OCI-LY1 (cell line): ENCODE measurements around the gene KANSL1.

Experiments
- H2AFZ ChIP-seq: fragments of 200-600 bp; sonication (generic), shearing (Covaris generic); 2 replicates; pipeline ENCODE4 v1.6.0; 2014; ENCODE audit warnings: antibody characterized with exemption, mild to moderate bottlenecking, low read length
- H3F3A ChIP-seq: fragments of 200-600 bp; sonication (generic), shearing (Covaris generic); 2 replicates; pipeline ENCODE4 v1.6.0; 2014; ENCODE audit warnings: mild to moderate bottlenecking, antibody characterized with exemption, low read length, moderate library complexity; ENCODE audit not compliant: insufficient read depth
- H3K27ac ChIP-seq: fragments of 200-600 bp; sonication (generic); 2 replicates; pipeline ENCODE4 v1.5.1; 2014; ENCODE audit warnings: low read length, mixed run types, mild to moderate bottlenecking, low read depth; ENCODE audit not compliant: poor library complexity, severe bottlenecking
- H3K27me3 ChIP-seq: fragments of 200-600 bp; sonication (generic); 2 replicates; pipeline ENCODE4 v1.6.0; 2014; ENCODE audit warnings: antibody characterized with exemption, mild to moderate bottlenecking, low read length, moderate library complexity; ENCODE audit not compliant: insufficient read depth
- H3K36me3 ChIP-seq: fragments of 200-600 bp; sonication (generic); 2 replicates; pipeline ENCODE4 v1.6.1; 2014; ENCODE audit warnings: mild to moderate bottlenecking, antibody characterized with exemption, low read length, moderate library complexity, mixed read lengths; ENCODE audit not compliant: insufficient read depth
- H3K4me1 ChIP-seq: fragments of 200-600 bp; sonication (generic); 2 replicates; pipeline ENCODE4 v1.5.1; 2014; ENCODE audit warnings: mild to moderate bottlenecking, low read length, moderate library complexity; ENCODE audit not compliant: insufficient read depth, severe bottlenecking
- H3K4me2 ChIP-seq: fragments of 200-600 bp; sonication (generic), shearing (Covaris generic); 2 replicates; pipeline ENCODE4 v1.6.1; 2014; ENCODE audit warnings: low read length
- H3K4me3 ChIP-seq: fragments of 200-600 bp; sonication (generic); 2 replicates; pipeline ENCODE4 v1.5.1; 2014; ENCODE audit warnings: low read length, low read depth, mild to moderate bottlenecking, mixed read lengths; ENCODE audit not compliant: poor library complexity, severe bottlenecking
- H3K79me2 ChIP-seq: fragments of 200-600 bp; shearing (Covaris generic); 2 replicates; pipeline ENCODE4 v1.6.1; 2016; ENCODE audit warnings: mixed run types, low read length, mixed read lengths; ENCODE audit not compliant: insufficient read depth
- H3K9ac ChIP-seq: fragments of 200-600 bp; sonication (generic), shearing (Covaris generic); 2 replicates; pipeline ENCODE4 v1.6.1; 2014; ENCODE audit warnings: mild to moderate bottlenecking, low read length, mixed read lengths
- H3K9me2 ChIP-seq: fragments of 200-600 bp; sonication (generic), shearing (Covaris generic); 2 replicates; pipeline ENCODE4 v1.6.1; 2014; ENCODE audit warnings: low read depth, mild to moderate bottlenecking, low read length, mixed read lengths
- H3K9me3 ChIP-seq: fragments of 200-600 bp; shearing (Covaris generic); 2 replicates; pipeline ENCODE4 v1.6.1; 2014; ENCODE audit warnings: low read length, mixed read lengths
- H4K20me1 ChIP-seq: fragments of 200-600 bp; sonication (generic), shearing (Covaris generic); 2 replicates; pipeline ENCODE4 v1.6.0; 2016; ENCODE audit warnings: mild to moderate bottlenecking, low read length; ENCODE audit not compliant: insufficient read depth
- CTCF ChIP-seq: fragments of 200-600 bp; sonication (generic), shearing (Covaris generic); IDR thresholded peaks from 2 replicates; pipeline ENCODE4 v1.5.1; 2017; ENCODE audit warnings: mild to moderate bottlenecking, antibody characterized with exemption, low read length, moderate library complexity, mixed read lengths
- EZH2 ChIP-seq: fragments of 200-600 bp; sonication (generic), shearing (Covaris generic); IDR thresholded peaks from 2 replicates; pipeline ENCODE4 v1.8.0; 2017; ENCODE audit warnings: borderline replicate concordance, mixed run types, mild to moderate bottlenecking, antibody characterized with exemption, low read length, moderate library complexity, mixed read lengths

The KANSL1 gene

GRCh38 chr17:45987706-45988105 is 205.5 kb downstream of the KANSL1 start:
- no peak overlapping the region for H3K9ac ChIP-seq

GRCh38 chr17:45986056-45986455 is 207.2 kb downstream of the KANSL1 start:
- no peak overlapping the region for H3K27ac ChIP-seq
- no peaks in the 10 kb centered on the region for H3K79me2 ChIP-seq
- H2AFZ ChIP-seq = no peak overlapping the region
- H3K4me3 ChIP-seq = no peak overlapping the region
- no peaks in the 10 kb centered on the region; the same call in 1 of the 2 replicates for H3K27me3 ChIP-seq
- H3K4me2 ChIP-seq = no peak overlapping the region
- H4K20me1 ChIP-seq = no peaks in the 10 kb centered on the region
- no peaks in the 10 kb centered on the region for H3K9me3 ChIP-seq
- TF ChIP-seq EZH2 (no peak), CTCF (no peak)
- H3K36me3 ChIP-seq = no peaks in the 10 kb centered on the region
- H3F3A ChIP-seq = no peaks in the 10 kb centered on the region
- H3K9me2 ChIP-seq = no peaks in the 10 kb centered on the region
- H3K9ac ChIP-seq = no peak overlapping the region
- no peaks in the 10 kb centered on the region for H3K4me1 ChIP-seq

More at GRCh38 chr17:45987706-45988105, 205.5 kb downstream of the KANSL1 start:
- no peaks in the 10 kb centered on the region for H3K36me3 ChIP-seq
- no peaks in the 10 kb centered on the region for H3K9me2 ChIP-seq
- TF ChIP-seq CTCF (no peak), EZH2 (no peak)
- no peak overlapping the region for H3K4me3 ChIP-seq
- H2AFZ ChIP-seq = no peak overlapping the region
- no peaks in the 10 kb centered on the region for H3K9me3 ChIP-seq
- no peaks in the 10 kb centered on the region for H3K79me2 ChIP-seq
- H4K20me1 ChIP-seq = no peaks in the 10 kb centered on the region
- no peaks in the 10 kb centered on the region for H3K4me1 ChIP-seq
- H3K27me3 ChIP-seq = no peaks in the 10 kb centered on the region; the same call in 1 of the 2 replicates
- H3K27ac ChIP-seq = no peak overlapping the region
- H3F3A ChIP-seq = no peaks in the 10 kb centered on the region
- no peak overlapping the region for H3K4me2 ChIP-seq

- no peaks in the 10 kb centered on the region for H3K4me1 ChIP-seq
- H3K4me2 ChIP-seq = no peak overlapping the region
- H3F3A ChIP-seq = no peaks in the 10 kb centered on the region
- no peaks in the 10 kb centered on the region for H3K79me2 ChIP-seq
- H3K4me3 ChIP-seq = no peak overlapping the region
- TF ChIP-seq CTCF (no peak), EZH2 (no peak)
- no peak overlapping the region for H3K9ac ChIP-seq
- H3K9me3 ChIP-seq = no peaks in the 10 kb centered on the region
- H3K9me2 ChIP-seq = no peaks in the 10 kb centered on the region
- no peak overlapping the region for H3K27ac ChIP-seq
- H2AFZ ChIP-seq = no peak overlapping the region
- no peaks in the 10 kb centered on the region; the same call in 1 of the 2 replicates for H3K27me3 ChIP-seq
- H3K36me3 ChIP-seq = no peaks in the 10 kb centered on the region
- no peaks in the 10 kb centered on the region for H4K20me1 ChIP-seq
Observed at GRCh38 chr17:45985447-45985846, 207.8 kb downstream of the KANSL1 start.
